Measurements from ENCODE around the gene CCDC30.

- TF ChIP-seq EZH2 (IDR thresholded peaks at IDR 0.05; ENCODE audit: borderline replicate concordance) = no peak
- TF ChIP-seq, protein P1, sequence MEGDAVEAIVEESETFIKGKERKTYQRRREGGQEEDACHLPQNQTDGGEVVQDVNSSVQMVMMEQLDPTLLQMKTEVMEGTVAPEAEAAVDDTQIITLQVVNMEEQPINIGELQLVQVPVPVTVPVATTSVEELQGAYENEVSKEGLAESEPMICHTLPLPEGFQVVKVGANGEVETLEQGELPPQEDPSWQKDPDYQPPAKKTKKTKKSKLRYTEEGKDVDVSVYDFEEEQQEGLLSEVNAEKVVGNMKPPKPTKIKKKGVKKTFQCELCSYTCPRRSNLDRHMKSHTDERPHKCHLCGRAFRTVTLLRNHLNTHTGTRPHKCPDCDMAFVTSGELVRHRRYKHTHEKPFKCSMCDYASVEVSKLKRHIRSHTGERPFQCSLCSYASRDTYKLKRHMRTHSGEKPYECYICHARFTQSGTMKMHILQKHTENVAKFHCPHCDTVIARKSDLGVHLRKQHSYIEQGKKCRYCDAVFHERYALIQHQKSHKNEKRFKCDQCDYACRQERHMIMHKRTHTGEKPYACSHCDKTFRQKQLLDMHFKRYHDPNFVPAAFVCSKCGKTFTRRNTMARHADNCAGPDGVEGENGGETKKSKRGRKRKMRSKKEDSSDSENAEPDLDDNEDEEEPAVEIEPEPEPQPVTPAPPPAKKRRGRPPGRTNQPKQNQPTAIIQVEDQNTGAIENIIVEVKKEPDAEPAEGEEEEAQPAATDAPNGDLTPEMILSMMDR (IDR thresholded peaks at IDR 0.05; ENCODE audit: poor library complexity) = no peak
- TF ChIP-seq EZH2phosphoT487 (IDR thresholded peaks at IDR 0.05; ENCODE audit: low read depth, severe bottlenecking, unreplicated experiment) = no peak
Observed at GRCh38 chr1:42449256-42449655, 13.8 kb upstream of the CCDC30 start.

Data from hepatocyte (in vitro differentiated cells).